NB4 (cell line): ENCODE measurements around the gene SLC13A2.

Experiments
- CTCF ChIP-seq: IDR thresholded peaks from one replicate; pipeline ENCODE4 v1.5.1; 2012; ENCODE audit warnings: low read depth, low read length
- POLR2A ChIP-seq: IDR thresholded peaks from 2 replicates; pipeline ENCODE4 v1.6.1; 2011; ENCODE audit warnings: mild to moderate bottlenecking; ENCODE audit not compliant: insufficient read length; ENCODE audit errors: extremely low read depth

- TF ChIP-seq CTCF (no peak), POLR2A (no peak)
Measured at GRCh38 chr17:28497931-28498330, 24.5 kb downstream of the SLC13A2 start.
